Measurements from ENCODE around the gene VOPP1. TPM values are rescaled to one million over a fixed set of nuclear protein-coding genes. Genes with fewer than 3 reads are reported as not detected.
A peak's percentile ranks its signal among the peaks of the same experiment; 100 is the strongest.

The VOPP1 gene
- total and polyA plus RNA-seq, 10 of the 15 experiments (the other 5 are each of a cell fraction or from before 2014, with no cell fraction given), result 32.8 to 206 (median 129) TPM

DNA sequence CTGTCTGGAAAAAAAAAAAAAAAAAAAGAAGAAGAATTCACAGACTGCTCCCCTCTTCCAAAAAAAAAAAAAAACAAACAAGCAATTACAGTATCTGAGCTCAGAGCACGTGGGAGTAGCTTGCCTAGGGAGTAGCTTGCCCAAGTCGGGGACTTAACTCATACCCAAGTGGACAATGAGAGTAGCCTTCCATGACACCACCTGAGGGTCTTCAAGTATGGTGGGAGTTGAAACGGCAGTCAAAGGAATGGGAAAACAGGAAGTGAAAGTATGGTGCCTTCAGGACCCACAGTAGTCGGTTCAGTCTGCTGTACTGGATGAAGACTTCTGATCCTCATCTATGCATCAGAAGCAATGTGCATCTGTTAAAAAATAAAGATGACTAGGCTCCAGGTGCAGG is 10.6 kb downstream of the VOPP1 start:
- TF ChIP-seq IKZF2 (IDR thresholded peaks at IDR 0.05), result peak; percentile 41 to 44; a peak in 2 of 4 replicates
- no peak for TF ChIP-seq SUZ12 (IDR thresholded peaks at IDR 0.05; ENCODE audit: unreplicated experiment)
- peak; percentile 93 for TF ChIP-seq SPI1 (IDR thresholded peaks at IDR 0.05; ENCODE audit: borderline replicate concordance, insufficient read depth, low read depth, low read length)
- peak; percentile 46 for TF ChIP-seq IKZF1 (conservative IDR thresholded peaks at IDR 0.05)
- peak; percentile 69 for TF ChIP-seq EED (IDR thresholded peaks at IDR 0.05; ENCODE audit: low read depth)
- peak; percentile 57; the same call in 1 of the 2 replicates for TF ChIP-seq DPF2 (IDR thresholded peaks at IDR 0.05)
- peak; percentile 67; the same call in 1 of the 2 replicates for TF ChIP-seq IRF4 (IDR thresholded peaks at IDR 0.05; ENCODE audit: low read depth, low read length)
- TF ChIP-seq ZNF274 (IDR thresholded peaks at IDR 0.05; ENCODE audit: insufficient read depth, insufficient read length), result no peak
- 0 out of 2 replicates have a peak, but pooled peaks have one; percentile 10 for TF ChIP-seq YY1 (IDR thresholded peaks at IDR 0.05; ENCODE audit: low read depth, low read length)
- TF ChIP-seq, protein P1, sequence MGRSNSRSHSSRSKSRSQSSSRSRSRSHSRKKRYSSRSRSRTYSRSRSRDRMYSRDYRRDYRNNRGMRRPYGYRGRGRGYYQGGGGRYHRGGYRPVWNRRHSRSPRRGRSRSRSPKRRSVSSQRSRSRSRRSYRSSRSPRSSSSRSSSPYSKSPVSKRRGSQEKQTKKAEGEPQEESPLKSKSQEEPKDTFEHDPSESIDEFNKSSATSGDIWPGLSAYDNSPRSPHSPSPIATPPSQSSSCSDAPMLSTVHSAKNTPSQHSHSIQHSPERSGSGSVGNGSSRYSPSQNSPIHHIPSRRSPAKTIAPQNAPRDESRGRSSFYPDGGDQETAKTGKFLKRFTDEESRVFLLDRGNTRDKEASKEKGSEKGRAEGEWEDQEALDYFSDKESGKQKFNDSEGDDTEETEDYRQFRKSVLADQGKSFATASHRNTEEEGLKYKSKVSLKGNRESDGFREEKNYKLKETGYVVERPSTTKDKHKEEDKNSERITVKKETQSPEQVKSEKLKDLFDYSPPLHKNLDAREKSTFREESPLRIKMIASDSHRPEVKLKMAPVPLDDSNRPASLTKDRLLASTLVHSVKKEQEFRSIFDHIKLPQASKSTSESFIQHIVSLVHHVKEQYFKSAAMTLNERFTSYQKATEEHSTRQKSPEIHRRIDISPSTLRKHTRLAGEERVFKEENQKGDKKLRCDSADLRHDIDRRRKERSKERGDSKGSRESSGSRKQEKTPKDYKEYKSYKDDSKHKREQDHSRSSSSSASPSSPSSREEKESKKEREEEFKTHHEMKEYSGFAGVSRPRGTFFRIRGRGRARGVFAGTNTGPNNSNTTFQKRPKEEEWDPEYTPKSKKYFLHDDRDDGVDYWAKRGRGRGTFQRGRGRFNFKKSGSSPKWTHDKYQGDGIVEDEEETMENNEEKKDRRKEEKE (IDR thresholded peaks at IDR 0.05), result no peak
- TF ChIP-seq EP300 (IDR thresholded peaks at IDR 0.05; ENCODE audit: borderline replicate concordance in 1 of 2, control insufficient read depth in 1 of 2, low read depth in 2 of 2, low read length in 2 of 2), result peak in 1 of 2 experiments; percentile 35; a peak in 1 of 4 replicates
- peaks cover 0 to 2% of the 10 kb centered on the region in 2 experiments; a peak in 1 of 4 replicates for H3K36me3 ChIP-seq (ENCODE audit: control insufficient read depth in 2 of 2, insufficient read depth in 2 of 2, low read length in 1 of 2)
- peaks cover 75% of the 10 kb centered on the region for H3K4me1 ChIP-seq (ENCODE audit: control insufficient read depth, insufficient read depth, low read length)
- ChIA-PET SMC1A (ENCODE audit: uncharacterized antibody, unreplicated experiment) (interaction anchor here (0.6 to 2.0 kb wide), 9 partner anchors 9 to 252 kb away, joined by 3 to 6 read pairs (median 4); no protein-coding TSS in a partner anchor), RAD21 (ENCODE audit: unreplicated experiment) (interaction anchor here (0.6 to 1.4 kb wide), 5 partner anchors 27 to 803 kb away, joined by 3 to 9 read pairs (median 3); partner anchors contain the start of gene SEC61G), POLR2A (interaction anchor here (0.6 to 2.6 kb wide), 4 partner anchors 10 to 103 kb away, joined by 6 to 16 read pairs (median 13); no protein-coding TSS in a partner anchor), CTCF (interaction anchor here (0.6 to 1.2 kb wide), 2 partner anchors 12 to 252 kb away, joined by 3 to 6 read pairs; no protein-coding TSS in a partner anchor)
- no peak overlapping the region for H2AFZ ChIP-seq (ENCODE audit: control insufficient read depth, low read depth, low read length)
- peaks cover 100% of the 10 kb centered on the region for H3K79me2 ChIP-seq (ENCODE audit: control insufficient read depth, insufficient read depth, low read length)
- H3K9me3 ChIP-seq (replicated peaks; ENCODE audit: control insufficient read depth, insufficient read depth, low read length), result no peaks in the 10 kb centered on the region
- H3K27ac ChIP-seq (ENCODE audit: control insufficient read depth, insufficient read depth), result peak overlapping the region; percentile 51; the same call in 1 of the 2 replicates
- FAIRE-seq, result no peak
- intact Hi-C loops (cut with micrococcal nuclease; ENCODE audit: unreplicated experiment) (loop anchor here (10.0 kb wide), 1 partner anchor 487 kb away; no protein-coding TSS in a partner anchor), in situ Hi-C loops (cut with MboI) (loop anchor here (25.0 kb wide), 1 partner anchor 799 kb away; the partner anchor contains the start of gene SEC61G)
- no peak overlapping the region for H3K4me3 ChIP-seq
- peak overlapping the region; percentile 67 for H3K4me2 ChIP-seq (ENCODE audit: control insufficient read depth, insufficient read depth)
- 7% methylated on average over 4 of the region's 4 CpGs for WGBS (ENCODE audit: insufficient coverage, insufficient replicate concordance, low lambda C conversion rate, missing lambda C conversion rate)
- DNase-seq (ENCODE audit: low read depth, low spot score), result no peak
- H3K9ac ChIP-seq (ENCODE audit: control insufficient read depth, insufficient read depth, low read length), result no peak overlapping the region
- no TSS peak for BruUV-seq (replicated peaks)
- H4K20me1 ChIP-seq (ENCODE audit: control insufficient read depth, insufficient read depth), result peaks cover 3% of the 10 kb centered on the region; the same call in 1 of the 2 replicates
- ATAC-seq, result no peak
- no peaks in the 10 kb centered on the region for H3K27me3 ChIP-seq (replicated peaks in 1 of 2; ENCODE audit: control insufficient read depth in 2 of 2, insufficient read depth in 2 of 2, low read length in 1 of 2)
